Stomach (tissue), 4 donors: Measurements from ENCODE around the gene EHD4.

ENCODE experiments used
- CTCF ChIP-seq, 7 experiments: fragments of 450-650 bp in 4 of 7; fragments of 200-600 bp in 3 of 7; sonication (generic) in 3 of 7; IDR thresholded peaks; one replicate each; pipeline ENCODE4 v1.5.1; 2016 to 2019; ENCODE audit warnings: antibody characterized with exemption in 7 of 7, control low read depth in 2 of 7, mild to moderate bottlenecking in 1 of 7
- EP300 ChIP-seq: sonication (generic); formaldehyde crosslinking; IDR thresholded peaks from one replicate; pipeline ENCODE4 v1.6.1; 2017; ENCODE audit warnings: antibody characterized with exemption
- POLR2A ChIP-seq, 4 donors: fragments of 450-650 bp; IDR thresholded peaks; one replicate each; pipeline ENCODE4 v1.6.1; 2016; ENCODE audit warnings: antibody characterized with exemption in 4 of 4, control low read depth in 2 of 4, mild to moderate bottlenecking in 1 of 4, moderate library complexity in 1 of 4

- no peak for TF ChIP-seq EP300
- TF ChIP-seq CTCF (IDR thresholded peaks at IDR 0.05) = no peak
- TF ChIP-seq POLR2A (IDR thresholded peaks at IDR 0.05) = no peak
Observed at GRCh38 chr15:41848631-41849030, 123.7 kb downstream of the EHD4 start.
